Epithelial cell of proximal tubule (primary cell): ENCODE data around the gene SNX9. TPM values are rescaled to one million over a fixed set of nuclear protein-coding genes. Genes with fewer than 3 reads are reported as not detected.

ENCODE experiments used
- DNase-seq: peaks from one replicate; pipeline ENCODE4 v3.0.0-alpha.2; 2011; ENCODE audit warnings: low read depth
- H3K4me3 ChIP-seq: 2 replicates; pipeline ENCODE4 v1.5.1; 2011; ENCODE audit warnings: low read depth, mild to moderate bottlenecking, low read length
- CTCF ChIP-seq: conservative IDR thresholded peaks from 2 replicates; pipeline ENCODE4 v1.5.1; 2012; ENCODE audit warnings: low read depth, mild to moderate bottlenecking, low read length
- total RNA-seq: library from RNA; depleted of rRNA; stranded (reverse); fragments of >200 nt; gene quantifications from 2 replicates; pipeline ENCODE4 v1.2.3, GENCODE V29; 2015

SNX9 gene
- total RNA-seq, 1 donor from 2014 or later, result 51.3 TPM

- DNase-seq, result no peak
- H3K4me3 ChIP-seq, result no peak overlapping the region
- TF ChIP-seq CTCF, result no peak
Measured at GRCh38 chr6:157908369-157909281, 85.6 kb downstream of the SNX9 start.

- no peak overlapping the region for H3K4me3 ChIP-seq
- DNase-seq, result no peak
- TF ChIP-seq CTCF, result no peak
Measured at GRCh38 chr6:157909282-157909664, 86.2 kb downstream of the SNX9 start.

DNA sequence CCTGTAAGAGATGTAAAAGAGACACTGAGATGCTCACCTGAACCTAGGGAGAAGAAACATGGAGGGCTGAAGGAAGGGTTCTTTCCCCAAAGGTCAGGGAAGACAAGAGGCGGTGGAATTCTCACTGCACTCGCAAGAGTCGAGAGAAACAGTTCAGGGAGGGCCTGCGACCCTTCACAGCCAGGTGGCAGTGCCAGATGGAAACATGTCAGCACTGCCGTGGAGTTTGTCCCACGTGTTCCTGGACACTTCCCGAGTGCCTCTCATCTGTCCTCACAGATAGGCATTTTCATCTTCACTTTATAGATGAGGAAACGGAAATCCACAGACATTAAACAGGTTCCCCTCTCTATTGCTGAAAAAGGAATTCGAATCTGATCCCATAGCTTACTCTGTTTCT is 88.2 kb downstream of the SNX9 start:
- no peak overlapping the region for H3K4me3 ChIP-seq
- no peak for DNase-seq
- peak; percentile 21 for TF ChIP-seq CTCF

- TF ChIP-seq CTCF, result no peak
- H3K4me3 ChIP-seq, result no peak overlapping the region
- no peak for DNase-seq
Measured at GRCh38 chr6:157911786-157912185, 88.7 kb downstream of the SNX9 start.

DNA sequence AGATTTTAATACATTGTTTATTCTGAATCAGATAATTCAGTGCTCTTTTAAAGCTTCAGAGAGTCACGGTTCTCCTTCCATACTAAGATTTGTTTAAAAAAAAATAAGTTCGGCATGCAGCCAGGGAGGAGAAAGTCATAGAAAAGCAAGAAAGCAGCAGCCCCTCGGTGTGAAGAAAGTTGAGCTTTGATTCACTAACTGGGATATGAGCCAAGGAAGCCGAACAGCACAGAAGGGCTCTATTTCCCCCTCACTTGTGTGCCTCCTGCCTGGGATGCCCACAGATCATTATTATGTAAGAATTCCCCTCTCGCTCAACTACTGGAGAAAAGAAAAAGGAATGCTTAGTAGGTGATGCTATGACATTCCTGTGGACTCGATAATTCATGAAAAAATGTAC is 89.3 kb downstream of the SNX9 start:
- no peak overlapping the region for H3K4me3 ChIP-seq
- no peak for DNase-seq
- no peak for TF ChIP-seq CTCF

DNA sequence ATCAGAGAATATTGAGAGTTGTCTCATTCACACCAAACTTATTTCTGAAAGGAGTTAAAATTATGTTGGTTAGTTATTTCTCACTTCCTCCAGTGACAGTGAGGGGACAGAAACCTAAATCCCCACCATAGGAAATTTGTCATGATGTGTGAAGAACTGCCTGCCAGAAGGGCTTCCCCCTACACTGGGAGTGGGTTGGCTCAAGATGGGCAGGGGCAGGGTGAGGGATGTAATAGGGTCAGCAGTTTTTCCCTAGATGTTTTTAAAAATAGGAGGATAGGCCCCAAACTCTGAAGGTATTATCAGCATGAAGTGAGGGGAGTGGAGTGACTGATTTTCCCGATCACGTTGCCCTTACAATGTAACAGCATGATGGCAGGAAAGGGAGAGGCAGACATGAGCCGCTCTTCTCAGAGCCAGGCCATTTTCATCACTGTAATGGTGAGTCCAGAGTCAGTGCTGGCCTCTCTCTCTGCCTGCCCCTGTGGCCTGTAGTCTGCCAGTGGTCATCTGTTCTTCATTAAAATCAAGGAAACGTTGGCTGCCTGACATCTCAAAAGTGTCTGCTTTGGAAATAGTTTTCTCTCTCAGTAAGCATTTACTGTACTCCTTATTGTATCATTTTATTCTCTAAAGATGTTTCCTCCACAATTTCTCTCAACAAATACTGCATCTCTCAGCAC is 98.8 kb downstream of the SNX9 start:
- TF ChIP-seq CTCF, result no peak
- DNase-seq, result no peak
- no peak overlapping the region for H3K4me3 ChIP-seq
